Fibroblast of villous mesenchyme (primary cell): ENCODE measurements around the gene PLA2G2F. TPM values are rescaled to one million over a fixed set of nuclear protein-coding genes. Genes with fewer than 3 reads are reported as not detected.

Source experiments
- DNase-seq: peaks from one replicate; pipeline ENCODE4 v3.0.0-alpha.2; 2010; ENCODE audit warnings: low read depth
- H3K4me3 ChIP-seq: 2 replicates; pipeline ENCODE4 v1.5.1; 2011; ENCODE audit warnings: low read depth, mild to moderate bottlenecking, low read length
- total RNA-seq: library from RNA; depleted of rRNA; stranded (reverse); fragments of >200 nt; gene quantifications from 2 replicates; pipeline ENCODE4 v1.2.3, GENCODE V29; 2012
- TF ChIP-seq, protein P1 (sequence below): IDR thresholded peaks from 2 replicates; pipeline ENCODE4 v1.5.1; 2012; ENCODE audit warnings: low read depth, mild to moderate bottlenecking, low read length; ENCODE audit not compliant: insufficient read depth

The PLA2G2F gene
- total RNA-seq, 1 donor: not detected

DNA sequence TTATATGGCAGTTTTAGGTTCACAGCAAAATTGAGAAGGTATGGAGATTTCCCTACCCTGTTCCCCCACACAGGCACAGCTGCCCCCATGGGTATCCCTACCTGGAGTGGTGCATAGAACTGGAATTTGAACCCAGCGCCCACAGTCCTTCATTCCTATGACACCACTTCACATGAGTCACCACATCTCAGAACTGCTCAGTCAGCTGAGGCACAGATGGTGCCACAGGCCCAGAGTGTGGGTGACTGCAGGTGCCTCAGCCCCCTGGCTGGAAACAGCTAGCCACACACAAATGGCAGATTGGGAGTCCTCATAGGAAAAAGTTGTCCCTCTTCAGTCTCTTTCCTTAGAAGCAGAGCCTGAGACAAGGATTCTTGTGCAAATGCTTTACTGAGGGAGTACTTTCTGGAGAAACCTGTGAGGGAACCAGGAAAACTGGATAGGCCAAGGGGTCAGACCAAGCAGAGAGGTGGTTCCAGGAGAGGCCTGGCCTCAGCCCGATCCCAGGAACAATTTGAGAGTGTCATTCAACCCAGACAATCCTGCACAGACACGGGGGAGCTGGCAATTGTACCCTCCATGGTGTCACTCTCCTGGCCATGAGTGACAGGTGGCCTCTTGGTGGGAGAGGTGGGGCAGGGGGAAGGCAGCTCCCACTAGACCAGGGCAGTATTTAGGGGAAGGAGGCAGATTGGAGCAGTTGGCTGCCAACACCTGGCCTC lies 26.7 kb upstream of the PLA2G2F start:
- H3K4me3 ChIP-seq: no peak overlapping the region
- TF ChIP-seq, protein P1, sequence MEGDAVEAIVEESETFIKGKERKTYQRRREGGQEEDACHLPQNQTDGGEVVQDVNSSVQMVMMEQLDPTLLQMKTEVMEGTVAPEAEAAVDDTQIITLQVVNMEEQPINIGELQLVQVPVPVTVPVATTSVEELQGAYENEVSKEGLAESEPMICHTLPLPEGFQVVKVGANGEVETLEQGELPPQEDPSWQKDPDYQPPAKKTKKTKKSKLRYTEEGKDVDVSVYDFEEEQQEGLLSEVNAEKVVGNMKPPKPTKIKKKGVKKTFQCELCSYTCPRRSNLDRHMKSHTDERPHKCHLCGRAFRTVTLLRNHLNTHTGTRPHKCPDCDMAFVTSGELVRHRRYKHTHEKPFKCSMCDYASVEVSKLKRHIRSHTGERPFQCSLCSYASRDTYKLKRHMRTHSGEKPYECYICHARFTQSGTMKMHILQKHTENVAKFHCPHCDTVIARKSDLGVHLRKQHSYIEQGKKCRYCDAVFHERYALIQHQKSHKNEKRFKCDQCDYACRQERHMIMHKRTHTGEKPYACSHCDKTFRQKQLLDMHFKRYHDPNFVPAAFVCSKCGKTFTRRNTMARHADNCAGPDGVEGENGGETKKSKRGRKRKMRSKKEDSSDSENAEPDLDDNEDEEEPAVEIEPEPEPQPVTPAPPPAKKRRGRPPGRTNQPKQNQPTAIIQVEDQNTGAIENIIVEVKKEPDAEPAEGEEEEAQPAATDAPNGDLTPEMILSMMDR: no peak
- DNase-seq: no peak

DNA sequence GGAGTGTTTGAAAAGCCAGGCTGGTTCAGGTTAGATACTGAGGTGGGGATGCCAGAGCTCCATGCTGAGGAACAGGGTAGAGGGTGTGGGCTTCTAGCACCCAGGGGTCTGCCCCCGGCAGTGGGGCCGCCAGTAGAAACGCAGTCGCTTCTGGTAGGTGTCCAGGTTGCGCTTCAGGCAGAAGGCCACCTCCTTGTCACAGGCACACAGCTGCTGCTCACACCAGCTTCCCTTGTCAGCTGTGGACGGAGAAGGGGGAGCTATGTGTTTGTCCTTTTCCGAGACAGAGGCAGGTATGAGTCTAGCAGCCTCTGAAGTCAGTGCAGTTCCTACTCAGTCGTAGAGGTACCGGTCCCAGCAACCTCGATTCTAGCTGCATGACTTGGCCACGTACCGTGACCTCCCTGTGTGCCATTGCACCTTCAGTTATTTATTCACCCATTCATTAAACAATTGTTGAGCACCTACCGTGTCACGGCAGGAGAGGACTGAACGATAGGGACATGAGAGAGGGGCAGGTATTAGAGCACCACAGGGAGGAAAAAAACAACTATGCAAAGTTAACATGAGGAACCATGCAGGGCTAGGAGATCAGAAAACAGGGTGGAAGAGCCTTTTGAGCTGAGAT lies 25.0 kb upstream of the PLA2G2F start:
- H3K4me3 ChIP-seq: no peak overlapping the region
- TF ChIP-seq, protein P1: no peak

DNA sequence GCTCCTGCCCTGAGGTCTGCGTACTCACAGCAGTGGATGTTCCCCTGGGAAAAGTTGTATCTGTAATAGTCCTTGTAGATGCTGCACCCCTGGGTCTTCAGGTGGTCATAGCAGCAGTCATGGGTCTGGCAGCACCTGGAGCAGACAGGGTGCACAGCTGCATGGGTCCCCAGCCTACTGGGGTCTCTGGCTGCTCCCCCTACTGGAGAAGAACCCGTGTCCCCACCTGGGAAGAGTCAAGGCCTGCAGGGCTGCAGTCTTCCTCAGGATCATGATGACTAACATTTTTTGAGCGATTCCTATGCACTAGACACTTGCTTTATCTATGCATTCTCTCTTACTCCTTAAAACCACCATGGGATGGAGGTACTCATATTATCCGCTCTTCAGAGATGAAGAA lies 23.6 kb upstream of the PLA2G2F start:
- TF ChIP-seq, protein P1: no peak
- H3K4me3 ChIP-seq: no peak overlapping the region
- DNase-seq: no peak

More for the DNA sequence above, 25.0 kb upstream of the PLA2G2F start:
- DNase-seq: no peak

DNA sequence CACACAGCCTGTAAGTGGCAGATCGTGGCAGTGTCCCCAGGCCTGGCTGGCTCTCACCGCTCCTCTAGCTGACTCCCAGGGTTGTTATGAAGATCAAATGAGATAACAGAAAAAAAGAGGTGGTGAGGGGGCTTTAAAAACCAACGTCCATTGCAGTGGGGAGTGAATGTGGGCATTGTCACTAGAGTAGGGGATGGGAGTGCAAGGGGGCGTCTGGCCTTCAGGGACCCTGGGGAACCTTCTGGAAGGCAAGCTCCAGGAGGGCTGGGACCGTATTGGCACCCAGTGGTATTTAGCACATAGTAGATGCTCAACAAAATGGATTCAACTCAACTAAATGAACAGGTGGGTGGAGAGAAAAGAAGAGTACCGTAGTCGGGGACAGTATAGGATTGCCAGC lies 23.2 kb upstream of the PLA2G2F start:
- H3K4me3 ChIP-seq: no peak overlapping the region
- TF ChIP-seq, protein P1: no peak
- no peak for DNase-seq

DNA sequence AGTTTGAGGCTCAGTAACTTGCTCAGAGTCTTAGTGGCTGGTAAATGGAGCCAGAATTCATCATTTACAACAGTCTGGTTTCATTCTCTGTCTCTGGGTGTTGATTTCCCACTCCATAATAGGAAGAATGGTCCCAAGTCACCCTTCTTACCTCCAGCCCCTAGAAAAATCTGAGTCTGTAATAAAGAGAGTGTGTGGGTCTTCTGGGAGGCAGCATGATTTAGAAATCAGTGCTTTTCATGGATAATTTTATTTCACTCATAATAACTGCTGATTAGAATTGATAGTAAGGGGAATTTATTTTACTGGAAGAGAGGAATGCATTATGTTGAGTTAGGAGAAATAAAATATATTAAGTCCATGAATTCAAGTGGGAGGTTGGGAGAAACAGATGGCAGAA lies 21.9 kb upstream of the PLA2G2F start:
- TF ChIP-seq, protein P1: no peak
- H3K4me3 ChIP-seq: no peak overlapping the region
- no peak for DNase-seq

DNA sequence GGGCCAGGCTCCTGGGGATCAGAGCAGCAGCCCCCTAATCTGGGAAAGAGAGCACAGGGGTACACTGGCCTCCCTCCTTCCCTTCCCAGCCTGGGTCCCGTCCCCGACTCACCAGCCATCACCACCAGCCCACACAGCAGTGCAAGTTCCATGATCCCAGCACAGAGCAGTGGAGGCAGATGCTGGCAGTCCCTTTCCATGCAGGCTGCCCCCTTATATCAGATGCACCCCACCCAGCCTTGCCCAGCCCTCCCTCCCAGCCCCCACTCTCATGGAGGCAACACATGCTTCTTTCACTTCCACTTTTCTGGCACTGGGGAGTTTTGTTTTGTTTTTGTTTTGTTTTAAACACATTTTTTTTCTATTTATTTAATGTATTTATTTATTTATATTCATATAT lies 19.8 kb upstream of the PLA2G2F start, which contains the start of gene PLA2G2D:
TSS of gene PLA2G2D (minus strand) at position 190 of the 400 bp plus-strand sequence. CDS start at position 152, 38 bp downstream.
- TF ChIP-seq, protein P1: no peak
- no peak for DNase-seq
- no peak within 1 kb of the TSS for H3K4me3 ChIP-seq
